NCI-H774 (cell line): ENCODE data around the gene CEP85L.
A peak's percentile ranks its signal among the peaks of the same experiment; 100 is the strongest.

Experiments
- DNase-seq: peaks from one replicate; lab custom pipeline; 2025; lab: John Stamatoyannopoulos, UW

Gene CEP85L

DNA sequence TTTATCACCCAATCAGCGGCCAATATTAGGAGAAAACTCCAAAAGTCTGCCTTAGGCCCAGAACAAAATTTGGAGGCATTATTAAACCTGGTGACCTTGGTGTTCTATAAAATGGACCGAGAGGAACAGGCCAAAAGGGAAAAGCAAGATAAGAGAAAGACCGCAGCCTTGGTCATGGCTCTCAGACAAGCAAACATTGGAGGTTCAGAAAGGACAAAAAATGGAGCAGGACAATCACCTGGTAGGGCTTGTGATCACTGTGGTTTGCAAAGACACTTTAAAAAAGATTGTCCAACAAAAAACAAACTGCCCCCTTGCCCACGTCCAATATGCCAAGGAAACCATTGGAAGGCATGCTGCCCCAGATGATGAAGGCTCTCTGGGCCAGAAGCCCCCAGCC, 31.2 kb downstream of the CEP85L start:
- DNase-seq: no peak

DNA sequence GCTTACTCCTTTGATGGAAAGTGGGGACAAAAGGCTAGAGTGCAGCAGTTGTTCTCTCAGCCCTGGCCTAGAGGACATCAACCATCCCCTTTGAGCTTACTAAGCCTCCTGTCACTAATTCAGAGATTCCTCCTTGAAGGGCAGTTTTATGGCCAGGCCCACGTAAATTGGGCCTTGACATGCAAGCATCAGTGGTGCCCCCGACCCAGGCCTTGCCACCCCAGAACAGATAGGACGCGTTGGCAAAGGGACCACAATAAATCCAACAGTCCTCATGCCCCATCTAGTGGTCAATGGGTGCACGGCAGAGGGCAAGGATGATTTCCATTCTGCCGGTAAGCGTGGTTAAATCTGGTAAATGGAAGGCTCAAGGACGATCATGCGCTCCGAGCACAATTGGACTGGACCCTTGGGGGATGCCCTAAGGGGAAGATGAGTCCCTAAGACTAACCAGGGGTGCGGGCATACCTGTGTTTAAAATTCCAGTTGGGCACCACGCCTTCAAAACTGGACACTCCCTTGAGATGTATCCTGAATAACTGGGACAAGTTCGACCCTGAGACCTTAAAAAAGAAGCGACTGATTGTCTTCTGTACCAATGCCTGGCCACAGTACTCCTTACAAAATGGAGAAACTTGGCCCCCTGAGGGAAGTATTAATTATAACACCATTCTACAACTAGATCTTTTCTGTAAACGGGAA, 32.6 kb downstream of the CEP85L start:
- DNase-seq: peak; percentile 50

DNA sequence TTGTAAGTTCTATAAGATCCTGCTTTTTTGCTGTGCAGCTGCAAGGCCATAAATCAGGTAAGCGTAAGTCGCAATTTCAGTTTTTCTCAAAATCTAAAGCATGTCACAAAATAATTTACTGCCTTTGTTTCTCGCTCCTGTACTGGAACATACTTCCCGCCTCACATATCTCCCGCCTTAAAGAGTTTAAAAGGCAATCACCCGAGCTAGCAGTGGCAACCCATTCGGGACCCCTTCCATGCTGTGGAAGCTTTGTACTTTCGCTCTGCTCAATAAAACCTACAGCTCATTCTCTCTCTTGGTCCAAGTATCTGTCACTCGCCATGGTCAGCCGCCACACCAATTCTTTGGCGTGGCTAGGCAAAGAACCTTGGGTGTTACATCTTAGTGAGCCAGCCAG, 34.0 kb downstream of the CEP85L start:
- DNase-seq: no peak

DNA sequence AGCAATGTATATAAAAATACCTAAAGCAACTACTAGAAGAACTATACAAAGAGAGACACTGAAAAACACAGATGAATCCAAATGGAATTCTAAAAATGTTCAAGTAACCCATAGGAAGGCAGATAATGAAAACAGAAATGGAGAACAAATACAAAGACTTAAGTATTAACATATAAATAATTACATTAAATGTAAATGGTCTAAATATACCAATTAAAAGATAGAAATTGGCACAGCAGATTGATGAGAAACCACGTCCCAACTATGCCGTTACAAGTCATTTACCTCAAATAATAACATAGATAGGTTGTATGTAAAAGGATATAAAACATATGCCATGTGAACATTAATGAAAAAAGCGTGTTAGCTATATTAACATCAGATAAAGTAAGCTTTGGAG, 40.1 kb downstream of the CEP85L start:
- DNase-seq: no peak

DNA sequence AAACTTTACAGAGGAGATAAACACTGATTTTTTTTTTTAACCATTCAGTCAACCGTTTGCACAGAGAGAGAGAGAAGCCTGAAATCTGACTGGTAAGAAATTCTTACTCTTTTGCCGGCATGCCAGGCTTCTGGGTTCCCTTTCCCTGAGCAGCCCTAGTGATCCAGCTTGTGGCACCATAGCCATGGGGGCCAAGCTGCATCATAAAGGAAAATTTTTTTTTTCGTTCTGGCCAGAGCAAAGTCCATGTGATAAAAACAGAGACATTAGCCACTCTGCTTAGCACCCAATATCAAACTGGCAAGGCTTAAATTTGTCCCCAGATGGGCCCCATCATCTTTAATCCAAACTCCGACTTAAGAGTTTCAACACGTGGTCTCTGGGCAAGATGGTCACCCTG, 44.5 kb downstream of the CEP85L start:
- DNase-seq: no peak

DNA sequence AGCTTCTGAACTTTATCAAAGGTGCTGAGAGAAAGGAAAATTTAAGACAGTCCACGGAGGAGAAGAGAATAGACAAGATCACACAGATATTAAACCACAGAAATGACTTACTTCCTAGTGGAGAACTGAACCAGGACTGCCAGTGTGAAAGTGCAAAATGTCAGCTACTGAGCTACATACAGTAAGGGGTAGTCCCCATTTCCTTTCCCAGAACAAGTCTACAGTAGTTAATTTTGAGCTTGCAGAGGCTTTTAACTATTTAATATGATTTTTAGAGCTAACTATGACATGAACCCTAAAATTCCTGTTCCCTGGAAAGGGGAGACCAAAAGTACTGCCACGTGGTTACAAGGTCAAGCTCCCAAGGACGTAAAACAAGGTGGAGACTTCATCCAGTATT, 45.1 kb downstream of the CEP85L start:
- no peak for DNase-seq

DNA sequence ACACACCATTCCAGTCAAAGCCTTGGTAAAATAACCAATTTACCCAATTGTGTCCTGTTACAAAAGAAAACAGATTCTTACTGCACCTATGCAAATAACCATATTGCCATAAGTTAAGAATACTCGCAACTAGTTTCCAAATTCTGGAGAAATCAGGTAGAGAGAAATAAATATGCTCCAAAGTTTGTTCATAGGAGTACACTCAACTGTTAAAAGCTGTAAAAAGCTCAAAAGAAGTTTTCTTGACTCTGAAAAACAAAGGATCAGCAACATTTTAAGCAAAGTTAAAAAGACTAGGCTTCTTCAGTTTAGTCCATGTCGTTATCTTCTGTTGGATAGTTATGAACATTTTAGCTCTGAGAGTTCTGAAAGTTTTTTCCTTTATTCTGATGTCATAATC, 48.0 kb downstream of the CEP85L start:
- no peak for DNase-seq

DNA sequence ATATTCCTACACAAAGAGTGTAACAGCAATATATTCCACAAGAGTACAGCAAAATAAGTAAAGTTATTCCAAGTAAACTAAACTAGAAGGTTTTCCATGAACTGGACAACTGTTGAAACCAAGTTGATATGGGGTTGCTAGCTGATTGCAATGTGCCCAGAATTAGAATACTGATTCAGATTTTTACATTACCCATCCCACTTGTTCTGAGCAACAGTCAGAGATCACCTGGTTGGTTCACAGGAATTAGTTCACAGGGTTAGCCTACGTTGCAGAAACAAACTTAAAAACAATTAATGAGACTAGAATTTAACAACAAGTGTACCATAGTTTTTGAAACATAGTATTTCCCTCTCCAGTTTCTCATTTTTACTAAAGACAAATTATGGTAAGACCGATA, 49.1 kb downstream of the CEP85L start:
- DNase-seq: no peak

DNA sequence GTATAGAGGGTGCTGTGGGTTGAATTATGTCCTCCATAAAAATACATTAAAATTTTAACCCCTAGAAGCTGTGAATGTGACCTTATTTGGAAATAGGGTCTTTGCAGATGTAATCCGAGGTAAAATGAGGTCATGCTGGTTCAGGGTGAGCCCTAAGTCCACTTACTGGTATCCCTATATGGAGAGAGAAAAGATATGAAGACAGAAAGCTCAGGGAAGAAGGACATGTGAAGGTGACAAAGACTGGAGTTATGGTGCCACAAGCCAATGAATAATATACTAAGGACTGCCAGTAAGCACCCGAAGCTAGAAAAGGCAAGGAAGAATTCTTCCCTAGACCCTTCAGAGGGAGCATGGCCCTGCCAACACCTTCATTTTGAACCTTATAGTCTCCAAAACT, 53.1 kb downstream of the CEP85L start:
- no peak for DNase-seq

DNA sequence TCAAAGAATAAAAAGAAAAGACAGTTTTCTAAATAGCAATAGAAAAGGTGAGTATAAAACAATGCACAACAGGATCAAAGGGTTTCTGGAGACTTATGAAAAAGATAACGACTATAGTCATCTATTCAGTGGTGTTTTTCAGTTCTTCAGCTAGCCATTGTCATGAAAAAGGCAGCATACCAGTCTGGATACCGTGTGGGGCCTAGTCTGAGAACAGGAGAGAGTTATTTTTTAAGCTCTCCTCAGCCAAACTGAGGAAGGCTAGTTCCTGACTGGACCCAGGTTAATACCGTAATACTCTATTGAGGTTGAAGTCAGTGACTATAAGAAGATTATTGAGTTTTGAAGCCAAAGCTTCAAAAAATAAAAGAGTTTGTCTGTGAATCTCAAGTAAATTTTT, 53.8 kb downstream of the CEP85L start:
- no peak for DNase-seq

DNA sequence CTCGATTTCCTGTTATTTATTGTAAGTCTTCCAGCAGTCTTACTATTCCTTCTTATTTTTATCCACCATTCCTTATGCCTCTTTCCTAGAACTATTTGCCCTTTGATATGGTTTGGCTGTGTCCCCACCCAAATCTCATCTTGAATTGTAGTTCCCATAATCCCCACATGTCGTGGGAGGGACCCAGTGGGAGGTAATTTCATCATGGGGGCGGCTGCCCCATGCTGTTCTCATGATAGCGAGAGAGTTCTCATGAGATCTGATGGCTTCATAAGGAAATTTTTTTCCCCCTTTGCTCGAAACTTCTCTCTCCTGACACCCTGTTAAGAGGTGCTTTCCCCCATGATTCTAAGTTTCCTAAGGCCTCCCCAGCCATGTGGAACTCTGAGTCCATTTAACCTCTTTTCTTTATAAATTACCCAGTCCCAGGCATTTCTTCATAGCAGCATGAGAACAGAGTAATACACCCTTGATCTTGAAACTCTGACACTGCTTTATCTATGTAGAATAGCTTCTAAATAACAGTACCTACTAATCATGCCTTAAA, 54.5 kb downstream of the CEP85L start:
- DNase-seq: no peak

DNA sequence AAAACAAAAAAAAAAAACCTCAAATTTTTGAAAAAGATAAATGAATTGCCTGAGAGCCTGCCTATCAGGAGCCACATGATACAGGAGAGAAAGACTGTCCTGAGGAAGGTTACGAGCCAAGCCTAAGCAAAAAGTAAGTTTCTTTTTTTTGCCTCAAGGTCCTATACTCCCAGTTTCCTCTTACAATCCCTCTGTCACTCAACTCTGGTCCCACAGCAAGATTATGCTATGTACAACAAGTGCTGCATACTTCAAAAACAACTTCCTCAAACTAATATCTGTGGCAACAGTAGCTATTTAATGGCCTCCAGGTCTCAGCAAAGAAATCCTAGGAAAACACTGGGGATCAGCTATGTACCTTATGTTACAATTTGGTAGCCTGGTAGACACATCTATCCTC, 56.5 kb downstream of the CEP85L start:
- DNase-seq: no peak

DNA sequence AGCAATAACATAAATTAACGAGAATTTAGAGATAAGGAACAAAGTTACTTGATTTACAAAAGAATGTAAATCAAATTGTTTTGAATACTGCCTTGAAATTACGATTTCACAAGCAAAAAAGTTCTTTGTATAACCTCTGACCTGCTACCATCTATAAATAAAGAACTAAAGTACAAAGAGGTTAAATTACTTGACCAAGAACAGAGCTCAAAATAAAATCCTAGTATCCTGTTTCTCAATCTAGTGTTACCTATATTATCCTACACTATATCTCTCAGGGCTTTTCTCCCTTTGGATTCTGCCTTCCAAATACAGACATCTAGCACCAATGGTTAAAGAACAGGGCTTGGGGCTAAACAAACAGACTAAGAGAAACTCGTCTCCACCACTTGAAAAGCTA, 59.5 kb downstream of the CEP85L start:
- DNase-seq: no peak

DNA sequence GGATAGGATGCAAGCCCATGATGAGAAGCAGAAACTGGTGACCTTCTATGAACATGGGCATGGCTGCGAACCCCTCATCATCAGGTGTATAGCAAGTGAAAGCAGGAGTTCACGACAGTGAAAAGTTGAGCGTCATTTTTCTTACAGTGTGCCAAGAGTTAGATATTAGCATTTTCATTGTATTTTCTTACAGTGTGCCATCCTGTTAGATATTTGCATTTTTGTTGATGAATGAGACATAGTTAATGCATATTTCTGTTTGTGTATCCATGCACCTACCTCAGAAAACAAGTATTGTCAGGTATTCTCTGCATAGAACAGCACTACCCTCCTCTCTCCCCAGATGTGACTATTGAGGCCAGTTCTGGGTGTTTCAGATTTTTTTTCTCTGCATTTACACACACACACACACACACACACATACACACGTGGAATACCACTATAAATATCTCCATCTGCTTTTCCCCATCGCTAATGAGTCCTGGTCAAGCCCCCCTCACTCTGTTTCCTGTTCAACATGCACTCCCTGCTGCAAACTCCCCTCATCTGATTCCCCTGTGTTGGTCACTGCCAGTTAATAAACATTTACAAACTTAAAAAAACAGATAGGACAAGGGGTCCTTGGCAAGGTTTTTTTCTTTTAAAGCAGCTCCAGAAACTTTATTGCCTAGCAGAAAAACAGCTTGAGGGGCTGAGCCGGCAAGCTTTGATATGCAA, 61.6 kb downstream of the CEP85L start:
- no peak for DNase-seq

DNA sequence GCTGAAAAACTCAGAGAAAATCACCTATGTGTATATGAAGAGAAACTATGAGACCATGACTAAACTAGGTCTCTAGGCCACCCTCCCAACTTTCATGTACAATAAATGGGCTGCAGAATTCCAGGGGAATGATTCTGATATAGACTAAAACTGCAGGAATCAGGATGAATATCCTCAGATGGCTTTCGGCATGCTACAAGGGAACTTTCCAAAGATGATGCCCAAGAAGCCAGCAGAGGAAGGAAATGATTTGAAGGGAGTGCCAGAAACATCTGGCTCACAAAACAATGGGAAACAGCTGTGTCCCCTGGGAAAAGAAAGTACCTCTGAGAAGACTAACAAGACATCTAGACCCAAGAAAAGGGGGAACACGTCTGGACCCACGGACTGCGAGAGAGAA, 62.2 kb downstream of the CEP85L start:
- no peak for DNase-seq

DNA sequence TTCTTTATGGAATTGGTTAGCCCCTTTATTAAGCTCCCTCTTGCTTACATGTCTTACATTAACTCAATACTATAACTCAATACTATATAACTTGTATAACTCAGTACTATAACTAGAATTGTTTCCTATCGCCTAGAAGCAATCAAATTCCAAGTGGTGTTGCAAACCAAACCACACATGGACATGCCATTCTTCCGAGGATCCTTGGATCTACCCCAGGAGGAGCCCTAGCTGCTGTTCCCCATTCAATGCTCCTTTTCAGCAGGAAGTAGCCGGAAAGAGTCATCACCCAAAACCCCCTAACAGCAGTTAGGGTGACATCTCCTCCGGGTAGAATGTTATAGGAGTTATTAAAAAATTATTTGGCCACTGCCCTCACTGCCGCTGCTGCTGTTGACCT, 62.8 kb downstream of the CEP85L start:
- no peak for DNase-seq

DNA sequence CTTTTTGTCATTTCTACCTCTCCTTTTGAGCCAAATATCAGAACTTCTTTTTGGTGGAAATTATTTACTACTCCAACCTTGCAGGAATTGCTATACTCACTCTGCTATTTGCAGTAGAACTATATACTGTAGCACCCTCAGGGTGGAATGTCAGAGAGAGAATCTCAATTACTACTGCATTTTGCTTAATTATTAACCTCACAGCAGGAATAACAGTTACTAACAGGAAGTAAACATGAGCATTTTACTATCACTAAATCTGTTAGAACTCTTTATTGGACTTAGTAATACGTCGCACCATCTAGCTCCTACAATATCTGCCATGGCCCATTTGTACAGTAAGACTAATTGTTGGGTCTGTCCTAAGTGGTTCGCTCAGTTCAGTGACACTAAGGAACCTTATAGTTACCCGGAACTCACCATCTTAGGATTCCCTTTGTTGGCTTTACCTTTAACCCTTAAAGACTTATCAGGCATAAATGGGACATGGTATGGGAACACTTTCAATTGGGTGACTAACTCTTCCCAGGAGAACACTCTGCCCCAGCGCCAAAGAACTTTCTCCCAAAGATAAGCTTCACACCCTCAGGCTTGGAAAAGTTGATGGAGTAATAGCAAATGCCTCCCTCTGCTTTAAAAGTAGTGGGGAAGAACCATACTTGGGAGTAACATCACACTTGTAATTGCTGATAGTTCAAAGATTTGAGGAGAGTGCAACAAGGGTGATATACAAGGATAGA, 64.5 kb downstream of the CEP85L start:
- no peak for DNase-seq

DNA sequence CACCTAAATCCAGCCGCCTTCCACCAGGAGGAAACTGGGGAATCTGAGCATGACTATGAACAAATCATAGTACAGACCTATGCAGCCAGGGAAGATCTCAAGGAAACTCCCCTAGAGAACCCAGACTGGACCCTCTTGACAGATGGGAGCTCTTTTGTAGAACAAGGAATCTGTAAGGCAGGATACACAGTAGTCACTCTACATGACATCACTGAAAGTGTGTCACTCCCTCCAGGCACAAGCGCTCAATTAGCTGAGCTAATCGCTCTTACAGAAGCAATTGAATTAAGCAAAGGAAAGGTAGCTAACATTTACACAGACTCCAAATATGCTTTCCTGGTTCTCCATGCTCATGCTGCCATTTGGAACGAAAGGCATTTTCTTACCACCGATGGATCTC, 66.5 kb downstream of the CEP85L start:
- DNase-seq: no peak

DNA sequence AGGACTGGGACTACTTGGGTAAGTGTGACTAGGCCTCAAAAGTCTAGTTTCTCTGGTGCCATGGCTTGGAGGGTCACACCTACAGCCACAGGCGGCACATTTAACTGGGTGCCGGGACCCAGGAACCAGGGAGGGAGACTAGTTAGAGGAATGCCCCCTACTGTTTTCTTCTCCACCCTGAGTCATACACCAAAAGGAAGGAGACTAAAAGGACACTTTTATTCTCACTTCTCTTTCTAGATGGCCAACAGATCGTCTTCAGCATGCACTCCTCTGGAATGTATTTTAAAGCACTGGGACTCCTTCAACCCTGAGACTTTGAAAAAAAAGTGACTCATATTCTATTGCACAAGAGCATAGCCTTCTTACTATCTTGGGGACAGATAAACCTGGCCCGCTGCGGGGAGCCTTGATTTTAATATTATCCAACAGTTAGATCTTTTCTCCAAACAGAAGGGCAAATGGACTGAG, 69.9 kb downstream of the CEP85L start:
- DNase-seq: no peak

DNA sequence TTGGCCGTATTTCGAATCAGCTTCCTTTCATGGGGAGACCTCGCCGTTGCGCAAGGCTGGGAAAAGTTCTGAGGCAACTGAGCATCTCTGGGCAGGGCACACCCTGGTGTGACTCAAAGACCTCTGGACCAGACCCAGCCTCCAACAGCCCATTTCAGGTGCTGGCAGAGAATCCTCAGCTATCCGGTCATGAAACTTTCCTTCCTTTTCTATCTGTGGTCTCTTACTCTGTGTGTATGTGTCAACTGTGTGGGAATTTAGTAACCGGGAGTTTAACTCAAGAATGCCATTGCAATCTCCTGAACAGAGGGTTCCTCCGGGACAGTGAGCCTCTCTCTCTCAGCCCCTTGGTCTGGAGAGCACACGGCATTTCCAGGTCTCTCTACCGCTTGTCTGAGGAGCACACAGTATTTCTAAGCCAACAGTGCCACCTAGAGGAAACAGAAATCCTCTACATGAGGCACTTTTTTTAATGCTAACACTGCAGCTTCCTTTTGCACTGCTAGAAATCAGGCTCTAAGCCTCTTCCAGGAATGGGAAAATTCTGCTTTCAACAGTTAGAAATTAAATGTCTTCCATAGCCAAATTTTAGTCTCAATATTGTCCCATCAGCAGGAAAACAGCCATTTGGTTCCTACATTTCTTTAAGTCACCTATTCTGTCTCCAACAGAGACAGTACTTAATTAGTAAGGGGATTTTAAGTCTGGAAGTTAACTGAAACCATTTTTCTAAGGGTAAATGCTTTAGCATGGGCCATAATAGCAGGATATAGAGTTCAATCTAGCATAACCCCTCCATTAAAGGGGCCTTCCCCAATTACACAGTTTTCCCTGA, 70.6 kb downstream of the CEP85L start:
- DNase-seq: no peak

DNA sequence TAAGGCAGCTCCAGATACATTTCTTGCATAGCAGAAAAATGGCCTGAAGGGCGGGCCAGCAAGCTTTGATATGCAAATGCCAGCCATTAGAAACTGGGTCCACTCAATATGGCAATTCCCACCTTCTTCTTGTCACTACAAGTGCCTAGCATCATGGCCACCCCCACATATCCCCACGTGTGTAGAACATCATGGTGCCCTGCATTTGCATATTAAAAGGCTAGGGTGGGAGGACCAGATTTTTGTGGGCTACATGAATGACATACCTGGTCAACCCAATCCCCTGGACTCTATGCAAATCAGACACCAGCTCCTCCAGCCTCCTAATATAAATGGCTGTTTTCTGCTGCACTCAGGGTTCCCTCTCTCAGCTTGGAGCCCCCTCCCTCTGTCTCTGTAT, 71.6 kb downstream of the CEP85L start:
- DNase-seq: no peak

DNA sequence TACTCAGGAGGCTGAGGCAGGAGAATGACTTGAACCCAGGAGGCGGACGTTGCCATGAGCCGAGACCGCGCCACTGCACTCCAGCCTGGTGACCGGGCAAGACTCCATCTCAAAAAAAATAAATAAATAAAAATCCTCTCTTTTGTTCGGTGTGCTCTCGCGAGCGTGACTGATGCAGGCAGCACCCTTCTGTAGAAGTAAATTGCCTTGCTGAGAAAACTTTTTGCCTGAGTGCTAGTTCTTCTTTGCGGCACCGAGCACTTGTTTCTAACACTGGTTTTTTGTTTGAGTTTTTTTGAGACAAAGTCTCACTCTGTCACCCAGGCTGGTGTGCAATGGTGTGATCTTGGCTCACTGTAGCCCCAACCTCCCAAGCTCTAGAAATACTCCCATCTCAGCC, 72.8 kb downstream of the CEP85L start:
- no peak for DNase-seq
